ENCODE data around the gene TEX55. TPM values are rescaled to one million over a fixed set of nuclear protein-coding genes. Genes with fewer than 3 reads are reported as not detected.
A peak's percentile ranks its signal among the peaks of the same experiment; 100 is the strongest.
"Not testable (repeated sequence)": the region's sequence is repeated elsewhere in the genome, so short reads cannot be mapped to it uniquely, and the experiment has no call there.

The TEX55 gene
- total RNA-seq, result not detected
- long read RNA-seq, donor 1, result 0 reads
- long read RNA-seq, donor 2, result 0 reads

DNA sequence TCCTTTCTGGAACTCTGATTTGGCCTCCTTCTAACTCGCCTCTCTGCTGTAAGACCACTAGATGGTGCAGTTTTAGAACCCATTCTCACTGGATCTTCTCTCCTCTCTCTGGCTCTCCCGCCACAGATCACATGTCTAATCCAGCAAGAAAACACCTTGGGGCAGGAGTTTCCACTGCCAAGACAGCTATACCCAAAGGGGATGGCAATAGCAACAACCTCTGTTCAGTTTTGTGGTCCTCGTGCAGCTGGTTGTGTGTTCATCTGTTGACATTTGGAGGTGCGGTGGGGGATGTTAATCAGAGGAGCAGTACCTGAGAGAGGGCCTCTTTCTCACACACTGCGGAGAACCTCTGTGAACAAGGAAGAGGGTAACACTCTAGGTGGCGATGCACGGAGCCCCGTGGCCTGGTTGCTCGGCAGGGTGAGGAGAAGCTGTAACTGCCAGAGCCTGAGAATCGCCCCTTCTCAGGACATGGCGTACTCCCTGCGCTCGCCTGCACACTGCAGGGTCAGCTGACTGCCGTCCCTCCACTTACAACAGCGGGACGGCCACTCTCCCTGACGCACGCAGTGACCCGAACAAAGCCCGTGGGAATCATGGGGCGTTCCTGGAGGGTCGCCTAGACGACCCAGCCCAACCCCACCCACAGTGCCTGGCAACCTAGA is at the start of gene TEX55:
Gene TEX55 (plus strand): TSS at position 666 of the 668 bp plus-strand sequence. CDS start 25 bp downstream, outside the sequence.
- Histone ChIP-seq H3K36me3 (ENCODE audit: low read depth) (no peaks in the 10 kb centered on the region), H3K9me3 (no peaks in the 10 kb centered on the region), H3K4me3 (no peak within 1 kb of the TSS), H3K4me1 (ENCODE audit: low read depth) (no peaks in the 10 kb centered on the region)
- intact Hi-C loops (cut with DNase I, micrococcal nuclease), result loop anchor here in 1 of 2 donors (1.0 kb wide), 1 partner anchor 96 kb away; no protein-coding TSS in a partner anchor
- ATAC-seq, result peak; percentile 88
- TF ChIP-seq, protein P1, sequence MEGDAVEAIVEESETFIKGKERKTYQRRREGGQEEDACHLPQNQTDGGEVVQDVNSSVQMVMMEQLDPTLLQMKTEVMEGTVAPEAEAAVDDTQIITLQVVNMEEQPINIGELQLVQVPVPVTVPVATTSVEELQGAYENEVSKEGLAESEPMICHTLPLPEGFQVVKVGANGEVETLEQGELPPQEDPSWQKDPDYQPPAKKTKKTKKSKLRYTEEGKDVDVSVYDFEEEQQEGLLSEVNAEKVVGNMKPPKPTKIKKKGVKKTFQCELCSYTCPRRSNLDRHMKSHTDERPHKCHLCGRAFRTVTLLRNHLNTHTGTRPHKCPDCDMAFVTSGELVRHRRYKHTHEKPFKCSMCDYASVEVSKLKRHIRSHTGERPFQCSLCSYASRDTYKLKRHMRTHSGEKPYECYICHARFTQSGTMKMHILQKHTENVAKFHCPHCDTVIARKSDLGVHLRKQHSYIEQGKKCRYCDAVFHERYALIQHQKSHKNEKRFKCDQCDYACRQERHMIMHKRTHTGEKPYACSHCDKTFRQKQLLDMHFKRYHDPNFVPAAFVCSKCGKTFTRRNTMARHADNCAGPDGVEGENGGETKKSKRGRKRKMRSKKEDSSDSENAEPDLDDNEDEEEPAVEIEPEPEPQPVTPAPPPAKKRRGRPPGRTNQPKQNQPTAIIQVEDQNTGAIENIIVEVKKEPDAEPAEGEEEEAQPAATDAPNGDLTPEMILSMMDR (IDR thresholded peaks at IDR 0.05), result peak; percentile 41
- DNase-seq, result peak in 1 of 3 donors; percentile 37

DNA sequence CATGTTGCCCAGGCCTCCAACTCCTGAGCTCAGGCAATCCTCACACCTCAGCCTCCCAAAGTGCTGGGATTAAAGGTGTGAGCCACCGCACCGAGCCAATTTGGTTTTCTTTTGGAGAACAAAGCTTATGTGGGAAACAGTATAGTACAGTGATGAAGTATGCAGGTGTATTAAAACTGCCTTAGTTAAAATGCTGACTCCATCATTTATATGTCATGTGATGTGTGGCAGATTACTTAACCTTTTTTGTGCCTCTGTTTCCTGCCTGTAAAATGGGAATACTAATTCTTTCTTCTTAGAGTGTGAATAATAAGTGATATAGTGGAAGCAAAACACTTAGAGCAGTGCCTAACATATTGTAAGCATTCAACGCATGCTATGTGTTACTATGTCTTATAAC is 48.0 kb upstream of the TEX55 start:
- DNase-seq (no peak), ATAC-seq (no peak)
- Histone ChIP-seq H3K9me3 (no peaks in the 10 kb centered on the region), H3K4me3 (no peak overlapping the region), H3K36me3 (ENCODE audit: low read depth) (no peaks in the 10 kb centered on the region), H3K4me1 (ENCODE audit: low read depth) (no peaks in the 10 kb centered on the region)
- TF ChIP-seq, protein P1 (IDR thresholded peaks at IDR 0.05), result no peak
- intact Hi-C loops (cut with DNase I, micrococcal nuclease), result loop anchor here (5.0 kb wide), 1 partner anchor 216 kb away; no protein-coding TSS in a partner anchor

DNA sequence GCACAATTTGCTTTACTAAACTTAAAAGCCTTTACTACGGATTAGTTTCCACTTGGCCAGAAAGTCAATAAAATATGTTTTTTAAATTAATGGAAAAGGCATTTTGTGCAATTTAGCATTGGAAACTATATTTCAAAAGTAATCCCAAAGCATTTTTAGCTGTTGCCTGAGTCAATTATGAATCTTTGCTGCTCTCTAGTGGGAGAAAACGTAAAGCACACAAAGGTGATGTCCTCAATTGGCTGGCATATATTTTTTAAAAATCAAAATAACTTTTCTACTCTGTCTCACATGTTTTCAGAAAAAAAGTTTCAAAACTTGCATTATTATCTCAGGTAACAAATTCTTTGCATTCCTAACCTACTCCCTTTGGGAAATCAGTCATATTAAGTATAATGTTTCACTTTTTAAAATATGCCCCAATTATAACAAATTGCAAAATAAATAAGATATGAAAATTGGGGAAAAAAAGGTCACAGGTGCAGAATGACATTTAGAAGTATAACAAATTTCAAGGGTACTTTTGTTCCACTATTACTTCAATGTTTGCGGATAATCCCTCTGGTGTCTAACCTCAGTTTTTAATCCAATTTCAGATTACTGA is 47.2 kb upstream of the TEX55 start:
- no peak for ATAC-seq
- intact Hi-C loops (cut with DNase I, micrococcal nuclease), result loop anchor here (5.0 kb wide), 1 partner anchor 216 kb away; no protein-coding TSS in a partner anchor
- H3K4me1 ChIP-seq (ENCODE audit: low read depth), result no peaks in the 10 kb centered on the region
- peak in 1 of 3 donors; percentile 27 for DNase-seq
- H3K4me3 ChIP-seq, result no peak overlapping the region
- H3K9me3 ChIP-seq, result no peaks in the 10 kb centered on the region
- H3K36me3 ChIP-seq (ENCODE audit: low read depth), result no peaks in the 10 kb centered on the region
- TF ChIP-seq, protein P1 (IDR thresholded peaks at IDR 0.05), result no peak

DNA sequence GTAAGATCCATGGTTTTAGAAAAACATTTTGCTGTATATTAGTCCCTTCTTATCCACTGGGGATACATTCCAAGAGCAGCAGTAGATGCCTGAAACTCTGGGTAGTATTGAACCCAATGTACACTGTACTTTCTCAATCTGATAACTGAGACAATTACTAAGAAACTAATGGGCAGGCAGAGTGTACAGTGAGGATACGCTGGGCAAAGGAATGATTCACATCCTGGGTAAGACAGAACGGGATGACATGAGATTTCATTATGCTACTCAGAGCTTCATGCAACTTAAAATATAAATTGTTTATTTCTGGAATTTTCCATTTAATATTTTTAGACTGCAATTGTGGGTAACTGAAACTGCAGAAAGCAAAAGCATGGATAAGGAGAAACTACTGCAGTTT is 46.2 kb upstream of the TEX55 start:
- DNase-seq (no peak), ATAC-seq (no peak)
- Histone ChIP-seq H3K9me3 (no peaks in the 10 kb centered on the region), H3K4me1 (ENCODE audit: low read depth) (no peaks in the 10 kb centered on the region), H3K36me3 (ENCODE audit: low read depth) (no peaks in the 10 kb centered on the region), H3K4me3 (no peak overlapping the region)
- intact Hi-C loops (cut with DNase I, micrococcal nuclease), result loop anchor here (5.0 kb wide), 1 partner anchor 217 kb away; no protein-coding TSS in a partner anchor
- TF ChIP-seq, protein P1 (IDR thresholded peaks at IDR 0.05), result no peak

DNA sequence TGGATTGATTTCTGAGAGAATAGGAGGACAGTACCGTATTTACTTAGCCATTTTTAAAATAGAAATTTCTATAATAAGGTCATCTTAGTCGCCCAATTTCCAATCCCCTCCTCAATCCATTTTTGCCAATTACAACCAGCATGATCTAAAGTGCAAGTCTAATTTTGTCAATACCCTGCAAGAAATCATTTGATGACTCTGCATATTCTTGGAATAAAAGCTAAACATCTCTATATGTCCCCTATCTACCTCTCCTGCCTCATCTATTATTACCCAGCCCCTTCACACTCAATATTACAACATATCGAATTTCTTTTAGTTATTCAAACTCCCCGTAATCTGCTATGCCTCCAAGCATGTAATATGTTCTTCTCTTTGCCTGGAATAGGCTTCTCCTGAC is 41.9 kb upstream of the TEX55 start:
- Histone ChIP-seq H3K36me3 (ENCODE audit: low read depth) (no peaks in the 10 kb centered on the region), H3K4me3 (no peak overlapping the region), H3K9me3 (no peaks in the 10 kb centered on the region), H3K4me1 (ENCODE audit: low read depth) (no peaks in the 10 kb centered on the region)
- ATAC-seq (no peak), DNase-seq (no peak)
- intact Hi-C loops (cut with DNase I, micrococcal nuclease), result no loop called here
- TF ChIP-seq, protein P1 (IDR thresholded peaks at IDR 0.05), result no peak

DNA sequence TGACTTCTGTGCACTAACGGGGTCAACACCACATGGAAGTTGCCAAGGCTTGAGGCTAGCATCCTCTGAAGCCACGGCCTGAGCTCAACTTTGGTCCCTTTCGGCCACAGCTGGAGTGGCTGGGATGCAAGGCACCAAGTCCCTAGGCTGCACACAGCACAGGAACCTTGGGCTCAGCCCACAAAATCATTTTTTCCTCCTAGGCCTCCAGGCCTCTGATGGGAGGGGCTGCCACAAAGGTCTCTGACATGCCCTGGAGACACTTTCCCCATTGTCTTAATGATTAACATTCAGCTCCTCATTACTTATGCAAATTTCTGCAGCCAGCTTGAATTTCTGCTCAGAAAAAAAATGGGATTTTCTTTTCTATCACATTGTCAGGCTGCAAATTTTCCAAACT is 27.6 kb upstream of the TEX55 start:
- ATAC-seq; intact Hi-C loops (cut with DNase I, micrococcal nuclease); H3K4me3 ChIP-seq: not testable (repeated sequence)

More for the DNA sequence above, 27.6 kb upstream of the TEX55 start:
- not testable (repeated sequence) for H3K36me3 ChIP-seq (ENCODE audit: low read depth); H3K9me3 ChIP-seq; H3K4me1 ChIP-seq (ENCODE audit: low read depth); DNase-seq
